ENCODE data around the gene ZDHHC8. TPM values are rescaled to one million over a fixed set of nuclear protein-coding genes. Genes with fewer than 3 reads are reported as not detected.

Gene ZDHHC8, protein sequence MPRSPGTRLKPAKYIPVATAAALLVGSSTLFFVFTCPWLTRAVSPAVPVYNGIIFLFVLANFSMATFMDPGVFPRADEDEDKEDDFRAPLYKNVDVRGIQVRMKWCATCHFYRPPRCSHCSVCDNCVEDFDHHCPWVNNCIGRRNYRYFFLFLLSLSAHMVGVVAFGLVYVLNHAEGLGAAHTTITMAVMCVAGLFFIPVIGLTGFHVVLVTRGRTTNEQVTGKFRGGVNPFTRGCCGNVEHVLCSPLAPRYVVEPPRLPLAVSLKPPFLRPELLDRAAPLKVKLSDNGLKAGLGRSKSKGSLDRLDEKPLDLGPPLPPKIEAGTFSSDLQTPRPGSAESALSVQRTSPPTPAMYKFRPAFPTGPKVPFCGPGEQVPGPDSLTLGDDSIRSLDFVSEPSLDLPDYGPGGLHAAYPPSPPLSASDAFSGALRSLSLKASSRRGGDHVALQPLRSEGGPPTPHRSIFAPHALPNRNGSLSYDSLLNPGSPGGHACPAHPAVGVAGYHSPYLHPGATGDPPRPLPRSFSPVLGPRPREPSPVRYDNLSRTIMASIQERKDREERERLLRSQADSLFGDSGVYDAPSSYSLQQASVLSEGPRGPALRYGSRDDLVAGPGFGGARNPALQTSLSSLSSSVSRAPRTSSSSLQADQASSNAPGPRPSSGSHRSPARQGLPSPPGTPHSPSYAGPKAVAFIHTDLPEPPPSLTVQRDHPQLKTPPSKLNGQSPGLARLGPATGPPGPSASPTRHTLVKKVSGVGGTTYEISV
- 62.5 and 64.9 TPM in 2 replicates for total RNA-seq

GRCh38 chr22:20131597-20131858 is at the start of gene ZDHHC8:
Gene ZDHHC8 (plus strand): TSS chr22:20131804. CDS start chr22:20131948, 144 bp downstream.
- intact Hi-C loops (cut with micrococcal nuclease), result no loop called here

DNA sequence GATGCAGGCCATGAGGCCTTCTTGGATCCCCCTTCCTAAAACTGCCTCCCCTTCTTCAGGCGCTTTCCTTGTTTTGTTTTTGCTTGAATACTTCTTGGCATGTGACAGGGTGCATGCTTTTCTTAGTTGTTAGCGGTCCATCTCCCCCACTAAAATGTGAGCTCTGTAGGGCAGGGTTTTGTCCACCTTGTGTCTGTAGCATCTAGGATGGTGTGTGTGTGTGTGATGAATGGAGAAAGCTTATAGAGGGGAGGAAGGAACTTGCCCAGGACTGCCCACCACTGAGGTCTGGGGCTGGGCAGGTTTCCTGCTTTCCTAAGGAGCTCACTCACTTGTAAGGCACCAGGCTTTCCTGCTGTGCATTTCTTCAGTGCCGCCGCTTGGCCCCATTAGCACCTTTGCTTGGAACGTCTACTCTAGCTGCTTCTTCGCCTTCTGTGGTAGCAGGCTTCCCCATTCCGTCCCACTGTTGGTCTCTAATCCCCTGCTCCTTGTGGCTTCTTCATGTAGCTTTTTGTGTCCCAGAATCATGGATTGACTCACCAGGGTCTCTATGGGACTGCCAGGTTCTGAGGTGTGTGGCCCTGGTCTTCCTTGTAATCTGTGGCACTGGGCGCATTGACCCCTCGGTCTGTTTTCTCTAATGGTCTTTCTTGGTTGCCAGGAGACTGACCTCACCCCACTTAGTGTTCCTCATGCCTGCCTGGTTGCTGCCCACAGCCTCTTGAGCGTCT is 48.3 kb upstream of the ZDHHC8 start:
- intact Hi-C loops (cut with micrococcal nuclease), result loop anchor here (5.0 kb wide), 1 partner anchor 61 kb away; the partner anchor contains the start of gene TANGO2

DNA sequence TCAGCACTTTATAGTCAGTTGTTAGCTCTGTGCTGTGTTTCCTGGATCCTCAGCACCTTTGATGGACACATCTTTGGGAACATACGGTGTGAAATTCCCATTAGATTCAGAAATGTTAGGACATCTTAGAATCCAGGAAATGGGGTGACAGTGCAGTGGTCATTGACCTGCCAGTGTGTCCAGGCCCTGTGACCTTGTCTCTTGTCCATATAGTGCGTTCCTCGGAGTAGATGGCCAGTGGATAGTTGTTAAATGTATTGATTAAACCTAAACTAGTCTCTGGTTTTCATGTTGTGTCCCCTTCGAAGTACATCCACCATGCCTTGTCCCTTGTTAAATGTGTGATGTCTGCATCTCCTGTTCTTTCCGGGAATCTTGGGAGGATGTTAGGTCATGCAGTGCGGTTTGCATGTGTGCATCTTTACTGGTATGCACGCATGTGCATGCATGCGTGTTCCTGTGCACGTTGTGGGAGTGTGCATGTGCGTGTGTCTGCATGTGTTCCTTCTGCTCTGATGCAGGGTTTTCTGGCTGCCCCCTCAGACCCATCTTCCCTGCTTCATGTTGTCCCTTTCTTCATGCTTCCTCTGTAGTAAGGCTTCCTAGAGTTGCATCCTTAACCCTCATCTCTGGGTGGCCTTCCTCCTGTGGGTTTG is 47.6 kb upstream of the ZDHHC8 start:
- intact Hi-C loops (cut with micrococcal nuclease), result loop anchor here (5.0 kb wide), 1 partner anchor 62 kb away; the partner anchor contains the start of gene TANGO2

DNA sequence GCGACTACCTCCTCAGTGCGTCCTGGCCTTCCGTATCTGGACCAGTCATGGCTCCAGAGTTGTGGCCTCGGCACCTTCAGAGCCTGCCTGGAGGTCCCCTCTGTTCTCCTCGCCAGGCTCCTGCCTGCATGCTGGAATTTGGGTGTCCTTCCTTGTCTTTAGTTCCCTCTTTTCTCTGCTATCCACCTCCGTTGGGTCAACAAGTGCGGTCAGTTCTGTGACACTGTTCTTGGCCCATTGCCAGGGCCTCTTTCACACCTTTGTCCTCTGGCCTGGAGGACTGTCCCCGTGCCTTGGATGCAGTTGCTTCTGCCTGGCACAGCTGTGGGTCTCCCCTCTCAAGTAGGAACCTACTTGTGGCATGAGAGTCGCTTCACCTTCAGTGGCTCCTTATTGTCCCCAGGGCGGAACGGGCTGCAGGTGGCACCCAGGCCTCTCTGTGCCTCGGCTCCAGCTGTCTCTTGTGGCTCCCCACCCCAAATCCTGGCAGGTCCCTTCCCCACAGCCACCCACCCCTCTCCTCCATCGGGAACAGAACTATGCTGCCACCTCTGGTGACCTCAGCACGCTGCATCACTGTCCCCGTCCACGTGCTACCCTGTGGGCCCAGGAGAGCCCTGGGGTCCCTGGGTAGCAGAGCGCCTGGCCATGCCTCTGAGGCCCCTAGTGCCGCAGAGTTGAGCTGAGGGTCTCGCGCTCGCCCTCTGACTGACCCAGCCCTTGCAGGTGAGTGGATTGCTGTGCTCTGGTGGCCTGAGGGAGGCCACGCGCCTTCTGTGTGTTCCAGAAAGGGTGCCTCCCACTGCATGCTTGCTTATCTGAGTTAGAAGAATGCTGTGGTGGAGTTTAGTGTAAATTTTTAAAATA is 46.8 kb upstream of the ZDHHC8 start:
- intact Hi-C loops (cut with micrococcal nuclease), result loop anchor here (5.0 kb wide), 1 partner anchor 62 kb away; the partner anchor contains the start of gene TANGO2

DNA sequence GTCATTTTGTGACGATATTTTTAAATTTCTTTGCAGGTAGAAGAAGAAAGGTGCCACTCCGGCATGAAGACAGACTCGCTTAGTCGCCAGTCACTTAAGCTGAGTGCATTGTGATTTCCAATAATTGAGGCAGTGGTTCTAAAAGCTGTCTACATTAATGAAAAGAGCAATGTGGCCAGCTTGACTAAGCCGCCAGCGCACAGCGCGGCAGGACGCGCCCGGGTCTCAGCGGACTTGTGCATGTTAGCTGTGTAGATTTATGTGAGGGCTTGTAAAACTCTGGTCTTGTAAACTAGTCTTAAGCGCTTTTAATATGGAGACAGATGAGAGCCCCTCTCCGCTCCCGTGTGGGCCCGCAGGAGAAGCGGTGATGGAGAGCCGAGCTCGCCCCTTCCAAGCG is 46.0 kb upstream of the ZDHHC8 start:
- intact Hi-C loops (cut with micrococcal nuclease), result no loop called here

DNA sequence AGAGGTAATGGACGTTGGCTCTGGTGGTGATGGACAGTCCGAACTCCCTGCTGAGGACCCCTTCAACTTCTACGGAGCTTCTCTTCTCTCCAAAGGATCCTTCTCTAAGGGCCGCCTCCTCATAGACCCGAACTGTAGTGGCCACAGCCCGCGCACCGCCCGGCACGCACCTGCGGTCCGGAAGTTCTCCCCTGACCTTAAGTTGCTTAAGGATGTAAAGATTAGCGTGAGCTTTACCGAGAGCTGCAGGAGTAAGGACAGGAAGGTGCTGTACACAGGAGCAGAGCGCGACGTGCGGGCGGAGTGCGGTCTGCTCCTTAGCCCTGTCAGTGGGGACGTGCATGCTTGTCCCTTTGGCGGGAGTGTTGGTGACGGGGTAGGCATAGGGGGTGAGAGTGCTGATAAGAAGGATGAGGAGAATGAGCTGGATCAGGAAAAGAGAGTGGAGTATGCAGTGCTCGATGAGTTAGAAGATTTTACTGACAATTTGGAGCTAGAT is 45.5 kb upstream of the ZDHHC8 start:
- intact Hi-C loops (cut with micrococcal nuclease), result no loop called here

DNA sequence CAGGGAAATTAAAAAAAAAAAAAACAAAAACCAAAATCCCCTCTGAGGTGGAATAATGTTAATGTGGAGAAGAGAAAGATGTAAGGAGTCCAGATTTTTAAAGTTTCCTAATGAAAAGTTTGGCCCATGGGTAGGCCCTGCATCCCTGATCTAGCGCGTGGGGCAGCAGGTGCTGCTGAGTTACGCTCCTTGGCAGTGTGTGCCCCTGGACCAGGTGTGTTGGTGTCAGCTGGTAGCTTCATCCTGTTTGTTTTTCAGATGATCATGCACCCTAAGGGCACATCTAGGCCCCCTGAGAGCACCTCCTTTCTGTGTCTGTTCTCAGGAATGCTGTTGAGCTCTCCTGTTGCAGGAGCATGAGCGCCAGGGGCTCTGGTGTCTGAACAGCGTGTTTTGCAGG is 44.8 kb upstream of the ZDHHC8 start:
- intact Hi-C loops (cut with micrococcal nuclease), result no loop called here

- intact Hi-C loops (cut with micrococcal nuclease), result no loop called here
Measured at GRCh38 chr22:20087319-20088262, 44.0 kb upstream of the ZDHHC8 start.

DNA sequence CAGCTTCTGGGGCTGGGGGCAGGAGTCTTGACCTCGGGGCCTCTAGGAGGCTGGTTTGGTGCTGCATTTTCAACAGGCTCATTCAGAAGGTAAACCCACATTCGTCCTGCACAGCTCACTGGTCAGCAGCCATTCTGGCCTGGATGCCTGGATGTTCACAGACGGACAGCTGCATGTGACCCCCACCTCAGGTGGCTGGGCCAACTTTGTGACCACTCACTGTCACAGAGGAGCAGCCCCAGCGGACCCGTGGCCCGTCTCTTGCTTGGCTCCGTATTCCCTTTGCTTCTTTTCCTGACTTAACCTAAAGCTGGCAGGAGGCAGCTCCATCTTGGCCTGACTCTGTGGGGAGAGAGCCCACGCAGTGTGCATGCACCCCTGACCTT is 43.3 kb upstream of the ZDHHC8 start:
- intact Hi-C loops (cut with micrococcal nuclease), result no loop called here

GRCh38 chr22:20089226-20089976 is 42.2 kb upstream of the ZDHHC8 start:
- intact Hi-C loops (cut with micrococcal nuclease), result no loop called here

GRCh38 chr22:20089977-20090729 is 41.5 kb upstream of the ZDHHC8 start:
- intact Hi-C loops (cut with micrococcal nuclease), result no loop called here

GRCh38 chr22:20090730-20091240 is 40.8 kb upstream of the ZDHHC8 start:
- intact Hi-C loops (cut with micrococcal nuclease), result no loop called here

DNA sequence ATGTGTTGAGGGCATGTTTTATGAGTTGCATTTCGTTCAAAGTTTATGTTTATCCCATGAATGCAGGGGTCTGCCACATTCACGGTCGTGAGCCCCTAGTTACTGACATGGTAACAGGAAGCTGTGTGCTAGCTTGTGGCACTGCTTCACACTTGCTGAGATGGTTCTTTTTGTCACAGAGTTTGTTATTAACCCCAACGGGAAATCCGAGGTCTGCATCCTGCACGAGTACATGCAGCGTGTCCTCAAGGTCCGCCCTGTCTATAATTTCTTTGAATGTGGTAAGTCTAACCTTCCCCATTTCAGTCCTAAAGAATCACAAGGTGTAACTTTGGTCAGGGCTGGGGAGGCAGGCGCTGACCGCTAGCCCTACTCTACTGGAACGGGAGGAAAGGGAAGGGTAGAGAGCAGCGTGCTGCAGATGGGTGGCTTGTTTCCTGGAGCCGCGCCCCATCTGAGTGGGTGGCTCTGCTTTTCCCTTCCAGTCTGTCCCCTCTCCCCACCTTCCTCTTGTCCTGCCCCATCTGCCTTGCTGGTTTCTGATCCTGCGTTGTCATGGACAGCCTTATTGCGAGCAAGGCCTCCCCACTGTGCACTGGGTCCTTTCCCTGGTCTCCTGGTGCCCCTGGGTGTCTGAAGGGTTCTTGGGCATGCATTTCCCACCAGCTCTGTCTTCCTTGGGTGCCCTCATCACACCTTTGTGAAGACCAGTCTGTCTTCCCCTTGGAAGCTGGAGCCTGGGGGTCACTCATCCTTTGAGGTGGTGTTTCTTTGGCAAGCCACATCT is 39.7 kb upstream of the ZDHHC8 start:
- intact Hi-C loops (cut with micrococcal nuclease), result no loop called here

DNA sequence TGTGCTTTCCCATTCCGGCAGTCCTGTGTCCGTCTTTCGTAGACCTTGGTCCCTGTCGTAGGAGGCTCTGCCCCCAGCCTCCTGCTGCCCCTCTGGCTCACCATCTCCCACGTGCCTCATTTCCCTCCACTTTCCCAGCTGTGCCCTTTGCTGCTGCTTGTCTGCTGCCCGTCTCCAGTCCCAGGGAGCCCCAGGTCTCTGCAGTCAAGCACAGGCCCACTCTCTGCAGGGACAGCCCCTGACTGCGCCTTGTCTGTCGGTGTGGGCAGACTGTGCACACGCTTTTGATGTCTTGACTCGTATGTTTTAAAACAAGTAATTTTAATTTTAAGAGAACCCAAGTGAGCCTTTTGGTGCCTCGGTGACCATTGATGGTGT is 39.1 kb upstream of the ZDHHC8 start:
- intact Hi-C loops (cut with micrococcal nuclease), result no loop called here

DNA sequence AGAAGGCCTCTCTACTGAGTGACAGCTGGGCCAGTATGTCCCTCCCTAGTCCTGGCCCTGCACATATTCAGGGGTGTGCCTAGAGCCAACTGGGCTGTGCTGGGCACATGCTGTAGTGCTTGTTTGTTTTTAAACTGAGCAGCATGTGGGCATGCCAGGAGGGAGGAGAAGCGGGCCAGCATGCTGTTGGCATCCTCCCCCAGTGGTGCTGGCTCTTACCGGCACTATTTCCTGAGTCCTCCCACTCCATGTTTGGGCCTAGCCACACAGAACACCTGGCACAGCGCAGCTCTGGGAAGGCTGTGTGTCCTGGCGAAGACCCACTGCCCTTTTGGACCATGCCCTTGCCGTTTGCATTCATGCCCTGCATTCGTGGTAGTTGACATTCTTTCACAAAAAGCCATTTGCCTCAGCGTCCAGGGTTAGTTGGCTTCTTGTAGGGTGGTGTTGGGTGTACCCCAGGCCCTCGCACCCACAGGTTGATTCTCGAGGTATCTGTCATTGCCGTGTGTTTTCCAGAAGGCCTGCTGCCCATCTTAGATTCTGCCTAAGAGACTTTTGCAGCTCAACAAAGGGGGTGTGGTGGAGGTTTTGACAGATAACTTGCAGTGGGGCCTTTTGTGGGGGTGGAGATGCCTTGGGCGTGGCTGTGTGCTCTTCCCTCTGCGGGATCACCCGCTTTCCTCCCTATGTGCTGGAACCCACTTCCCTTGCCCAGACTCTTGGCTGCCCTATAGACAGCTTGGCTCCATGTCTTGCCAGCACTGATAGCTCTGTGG is 38.0 kb upstream of the ZDHHC8 start:
- intact Hi-C loops (cut with micrococcal nuclease), result no loop called here

Data from T-helper 2 cell treated with Interferon-gamma antibody and Interleukin-4, amounts not matched to agents 100 ng/mL and 5 ng/mL, for 36 hours (primary cell).